HG02588 (cell line): ENCODE measurements around the gene TMEM151B.

Source experiments
- ATAC-seq: cut with Tn5 transposase; IDR thresholded peaks from one replicate; pipeline ENCODE4 v1.9.1; 2021; ENCODE audit warnings: mild to moderate bottlenecking, moderate library complexity; ENCODE audit not compliant: unreplicated experiment

Gene TMEM151B

DNA sequence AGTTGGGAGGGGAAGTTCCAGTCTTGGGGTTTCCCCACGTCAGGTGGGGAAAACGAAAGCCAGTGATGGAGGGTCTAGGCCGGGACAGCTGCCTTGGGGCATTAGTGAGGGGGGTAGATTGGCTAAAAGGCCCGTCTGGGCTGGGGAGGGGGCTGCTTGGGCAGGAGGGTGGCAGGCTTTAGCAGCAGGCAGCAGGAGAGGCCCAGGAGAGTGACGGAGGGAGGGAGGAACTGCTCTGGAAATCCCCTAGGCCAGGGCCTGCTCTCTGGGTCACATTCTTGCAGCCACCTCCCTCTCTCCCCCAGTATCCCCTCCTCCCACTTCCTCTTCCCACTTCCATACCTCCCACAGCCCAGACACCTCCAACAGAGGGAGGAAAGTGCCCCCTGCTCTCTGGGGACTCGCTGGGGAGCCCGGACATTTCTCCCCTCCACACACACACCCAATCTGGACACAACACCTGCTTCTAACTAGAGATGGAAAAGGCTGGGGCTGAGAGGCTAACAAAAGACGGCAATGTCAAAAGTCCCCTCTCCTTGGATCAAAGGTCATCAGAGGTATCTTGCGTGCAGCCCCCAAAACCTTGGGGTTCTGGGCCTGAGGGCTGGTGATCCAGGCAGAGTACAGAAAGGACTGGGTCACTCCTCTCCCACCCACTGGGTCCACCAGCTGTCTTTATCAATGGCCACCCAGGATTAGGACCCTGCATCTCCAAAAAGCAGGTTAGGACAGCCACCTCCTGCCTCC lies 6.7 kb upstream of the TMEM151B start:
- ATAC-seq, result no peak

GRCh38 chr6:44264154-44265006 lies 5.9 kb upstream of the TMEM151B start:
- ATAC-seq, result no peak

DNA sequence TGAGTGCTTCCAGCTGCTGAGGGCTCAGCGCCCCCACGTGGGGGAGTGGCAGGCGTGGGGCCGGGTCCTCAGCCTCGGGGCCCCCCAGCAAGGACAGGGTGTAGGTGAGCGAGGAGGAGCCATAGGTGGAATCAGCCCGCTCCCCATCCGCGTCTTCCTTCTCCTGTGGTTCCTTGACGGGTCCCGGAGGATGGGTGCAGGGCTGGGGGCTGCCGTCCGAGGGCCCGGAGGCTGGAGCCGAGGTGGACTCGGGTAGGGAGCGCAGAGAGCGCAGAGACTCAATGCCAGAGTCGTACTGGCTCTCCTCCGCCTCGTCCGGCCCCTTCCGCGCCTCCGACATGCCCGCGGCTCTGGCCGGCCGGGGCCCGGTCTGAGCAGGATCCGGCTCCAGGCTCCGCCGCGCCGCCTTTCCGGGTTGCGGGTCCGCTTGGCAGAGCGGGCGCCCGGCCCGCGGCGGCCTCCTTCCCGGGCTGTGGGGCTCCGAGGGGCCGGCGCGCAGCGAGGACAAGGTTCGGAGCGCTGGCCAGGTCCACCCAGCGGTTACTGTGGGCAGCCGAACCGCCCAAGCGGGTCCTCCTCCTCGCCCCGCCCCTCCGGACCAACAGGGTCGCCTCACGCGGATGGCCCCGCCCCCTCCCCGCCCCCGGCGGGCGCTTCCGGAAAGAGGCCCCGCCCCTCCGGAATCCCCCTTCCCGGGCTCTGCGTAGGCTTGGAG lies 5.1 kb upstream of the TMEM151B start, which contains the start of gene NFKBIE:
Gene NFKBIE (minus strand): TSS at position 545 of the 715 bp plus-strand sequence. CDS start 205 bp downstream, at position 340.
- peak; percentile 32 for ATAC-seq

- no peak for ATAC-seq
Measured at GRCh38 chr6:44265722-44266233, 4.5 kb upstream of the TMEM151B start.

DNA sequence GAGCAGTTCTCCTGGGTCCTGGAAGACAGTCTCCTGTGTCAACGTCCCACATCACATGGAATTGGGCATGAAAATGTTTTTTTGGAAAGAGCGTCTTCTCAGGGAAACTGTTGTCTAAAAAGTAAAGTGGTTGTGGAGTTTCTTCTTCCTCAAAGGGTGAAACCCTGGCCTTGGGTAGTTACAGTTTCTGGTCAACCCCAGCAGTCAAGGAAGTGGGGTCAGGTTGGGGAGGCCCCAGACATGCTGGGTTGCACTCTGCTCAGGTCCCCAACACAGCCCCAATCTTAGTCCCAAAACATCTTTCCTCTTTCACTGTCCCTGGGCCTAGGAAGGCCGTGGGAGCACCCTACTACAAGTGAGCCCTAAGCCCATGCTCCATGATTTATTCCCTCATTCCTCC lies 3.9 kb upstream of the TMEM151B start:
- peak; percentile 27 for ATAC-seq

DNA sequence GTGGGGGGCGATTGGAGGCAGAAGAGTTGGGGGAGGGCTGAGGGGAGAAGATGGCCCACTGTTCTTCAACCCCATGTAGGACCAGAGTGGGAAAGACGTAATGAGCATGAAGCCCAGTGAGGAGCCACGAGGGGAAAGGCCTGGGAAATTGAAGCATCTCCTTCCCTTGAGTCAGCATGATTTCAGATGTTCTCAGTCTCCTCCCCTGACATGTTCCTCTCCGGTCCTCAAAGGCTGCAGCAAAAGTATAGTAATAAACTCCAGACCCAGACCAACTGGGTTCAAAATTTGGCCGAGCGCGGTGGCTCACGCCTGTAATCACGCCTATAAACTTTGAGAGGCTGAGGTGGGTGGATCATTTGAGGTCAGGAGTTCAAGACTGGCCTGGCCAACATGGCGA lies 3.0 kb upstream of the TMEM151B start:
- no peak for ATAC-seq

DNA sequence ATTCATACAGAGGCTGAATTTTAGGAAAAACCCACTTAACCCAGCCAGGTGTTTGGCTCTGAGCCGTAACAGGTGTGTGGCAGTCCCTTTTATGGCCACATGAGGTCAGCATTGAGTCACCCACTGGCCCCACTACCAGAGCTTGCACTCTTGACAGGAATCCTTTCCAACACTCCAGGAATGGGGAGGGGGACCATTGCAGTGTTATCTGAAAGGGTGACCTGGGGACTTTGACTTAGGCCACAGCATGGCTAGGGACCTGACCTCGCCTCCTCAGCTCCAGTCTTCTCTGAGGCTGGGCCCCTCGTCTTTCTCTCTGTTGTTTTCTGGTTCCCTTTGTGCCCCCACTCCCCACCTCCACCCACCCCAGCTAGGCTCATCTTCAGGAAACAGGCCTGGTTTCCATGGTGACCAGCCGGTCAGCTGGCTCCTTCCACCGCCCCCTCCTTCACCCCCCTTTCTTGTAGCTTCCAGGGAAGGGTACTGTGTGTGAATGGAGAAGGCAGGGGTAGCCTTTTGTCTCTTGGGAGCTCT lies 2.1 kb upstream of the TMEM151B start:
- no peak for ATAC-seq

GRCh38 chr6:44269178-44269920 lies 901 bp upstream of the TMEM151B start:
- ATAC-seq, result no peak

DNA sequence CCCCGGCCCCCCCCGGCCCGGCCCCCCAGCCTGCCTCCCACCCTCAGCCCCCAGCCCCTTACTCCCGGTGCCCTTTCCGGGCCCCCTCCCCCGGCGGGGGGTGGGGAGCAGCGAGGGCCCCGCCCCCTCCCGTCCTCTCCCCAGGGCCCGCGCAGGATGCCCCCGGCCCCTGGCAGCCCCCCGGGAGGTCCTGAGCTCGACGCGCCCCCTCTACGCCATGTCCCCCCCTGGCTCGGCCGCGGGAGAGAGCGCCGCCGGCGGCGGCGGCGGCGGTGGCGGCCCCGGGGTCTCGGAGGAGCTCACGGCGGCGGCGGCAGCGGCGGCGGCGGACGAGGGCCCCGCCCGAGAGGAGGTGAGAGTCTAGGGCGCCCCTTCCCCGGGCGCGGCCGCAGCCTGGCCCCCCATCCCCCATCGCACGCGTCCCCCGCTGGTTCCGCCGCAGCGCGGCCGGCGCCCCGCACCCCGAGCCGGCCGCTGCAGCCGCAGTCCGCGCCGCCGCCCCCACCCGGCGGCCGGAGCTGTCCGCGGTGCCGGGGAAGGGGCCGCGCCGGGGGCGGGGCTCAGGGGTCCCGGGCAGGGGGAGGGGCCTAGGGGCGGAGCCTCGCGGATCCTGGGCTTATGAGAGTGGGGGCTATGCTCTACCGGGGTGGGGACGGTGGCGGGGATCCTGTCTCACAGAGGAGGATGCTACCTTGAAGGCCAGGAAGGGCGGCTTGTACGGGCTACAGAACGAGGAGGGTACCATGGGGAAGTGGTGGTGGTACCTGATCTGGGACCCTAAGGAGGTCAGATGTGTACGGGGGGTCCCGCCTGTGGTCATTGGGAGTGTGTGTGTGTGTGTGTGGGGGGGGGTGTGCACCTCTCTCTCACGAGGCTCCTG lies 516 bp downstream of the TMEM151B start:
- ATAC-seq, result no peak

GRCh38 chr6:44271406-44271723 lies 1.1 kb downstream of the TMEM151B start:
- no peak for ATAC-seq

DNA sequence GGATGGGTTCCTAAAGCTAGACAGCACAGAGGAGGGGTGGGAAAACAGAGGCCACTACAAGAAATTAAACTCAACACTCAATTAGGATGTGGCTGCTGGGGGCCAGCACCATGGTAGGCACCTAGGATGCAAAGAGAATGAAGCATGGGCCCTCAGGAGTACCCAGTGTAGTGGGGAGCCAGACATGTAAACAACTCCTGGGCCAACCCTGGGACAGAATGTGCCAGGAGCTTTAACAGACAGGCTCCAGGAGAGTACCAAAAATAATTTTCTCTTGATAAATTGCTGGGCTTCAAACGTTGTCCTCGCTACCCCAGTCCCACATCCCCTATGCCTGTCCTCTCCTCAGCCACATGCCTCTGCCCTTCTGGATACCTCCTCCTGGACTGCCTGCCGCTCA lies 1.7 kb downstream of the TMEM151B start:
- no peak for ATAC-seq

DNA sequence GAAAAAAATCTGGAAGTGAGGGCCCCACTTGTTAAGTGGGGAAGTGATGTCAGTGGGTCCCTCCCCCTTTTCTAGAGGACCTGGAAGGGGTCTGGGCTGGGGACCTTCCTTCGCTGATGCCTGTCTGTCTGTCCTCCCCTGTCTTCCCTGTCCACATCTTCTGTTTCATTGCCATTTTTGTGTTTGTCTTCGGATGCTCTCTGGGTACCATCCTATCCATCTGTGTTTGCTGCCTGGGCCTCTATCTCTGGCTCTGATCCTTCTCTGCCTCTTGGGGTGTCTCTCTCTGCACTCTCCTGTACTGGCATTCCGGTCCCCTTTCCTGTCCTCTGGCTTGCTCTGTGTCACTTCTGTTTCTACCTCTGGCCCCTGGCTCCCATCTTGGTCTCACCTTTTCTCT lies 2.3 kb downstream of the TMEM151B start:
- ATAC-seq, result no peak

- ATAC-seq, result no peak
Measured at GRCh38 chr6:44272999-44273566, 2.8 kb downstream of the TMEM151B start.

DNA sequence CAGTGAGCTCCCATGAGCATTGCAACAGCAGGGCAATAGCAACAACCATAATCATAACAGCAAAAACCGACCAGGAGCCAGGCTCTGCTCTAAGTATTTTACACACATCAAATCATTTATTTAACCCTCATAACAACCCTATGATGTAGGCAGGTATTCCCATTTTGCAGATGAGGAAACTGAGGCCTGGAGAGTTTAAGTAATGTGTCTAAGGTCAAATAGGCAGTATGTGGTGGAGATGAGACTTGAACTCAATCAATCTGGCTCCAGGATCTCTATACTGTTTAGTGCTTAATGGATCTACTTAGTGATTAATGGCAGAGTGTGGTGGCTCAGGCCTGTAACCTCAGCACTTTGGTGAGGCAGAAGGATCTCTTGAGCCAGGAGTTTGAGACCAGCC lies 3.4 kb downstream of the TMEM151B start:
- ATAC-seq, result no peak

- no peak for ATAC-seq
Measured at GRCh38 chr6:44275271-44275748, 5.1 kb downstream of the TMEM151B start.

GRCh38 chr6:44275749-44276648 lies 5.7 kb downstream of the TMEM151B start:
- no peak for ATAC-seq

GRCh38 chr6:44276667-44277640 lies 6.7 kb downstream of the TMEM151B start:
- ATAC-seq, result no peak
